Activated CD8-positive, alpha-beta memory T cell treated with anti-CD3 and anti-CD28 coated beads for 48 hours (primary cell): ENCODE measurements around the gene MGMT.

Source experiments
- DNase-seq, 3 experiments: peaks; one replicate each; pipeline ENCODE4 v3.0.0-alpha.2; 2020; ENCODE audit warnings: low read depth in 2 of 3, low spot score in 2 of 3

MGMT gene

GRCh38 chr10:129755158-129755591, 288.1 kb downstream of the MGMT start:
- DNase-seq, result no peak

- no peak for DNase-seq
Observed at GRCh38 chr10:129755621-129756020, 288.6 kb downstream of the MGMT start.

GRCh38 chr10:129756912-129757901, 290.2 kb downstream of the MGMT start:
- no peak for DNase-seq

- DNase-seq, result no peak
Observed at GRCh38 chr10:129758207-129759021, 291.4 kb downstream of the MGMT start.

GRCh38 chr10:129759214-129760002, 292.4 kb downstream of the MGMT start:
- DNase-seq, result no peak

GRCh38 chr10:129760003-129760315, 292.9 kb downstream of the MGMT start:
- DNase-seq, result no peak

GRCh38 chr10:129760416-129760815, 293.4 kb downstream of the MGMT start:
- no peak for DNase-seq

GRCh38 chr10:129761197-129761972, 294.3 kb downstream of the MGMT start:
- DNase-seq, result no peak

- no peak for DNase-seq
Observed at GRCh38 chr10:129761981-129762956, 295.2 kb downstream of the MGMT start.

- no peak for DNase-seq
Observed at GRCh38 chr10:129764011-129764900, 297.2 kb downstream of the MGMT start.

- no peak for DNase-seq
Observed at GRCh38 chr10:129764901-129765663, 298.0 kb downstream of the MGMT start.

- DNase-seq, result no peak
Observed at GRCh38 chr10:129765664-129766550, 298.9 kb downstream of the MGMT start.

GRCh38 chr10:129766611-129767550, 299.8 kb downstream of the MGMT start:
- no peak for DNase-seq

- no peak for DNase-seq
Observed at GRCh38 chr10:129767751-129768150, 300.7 kb downstream of the MGMT start.
